CD4-positive, CD25-positive, alpha-beta regulatory T cell (primary cell): ENCODE results near the gene SLC30A4. TPM values are rescaled to one million over a fixed set of nuclear protein-coding genes. Genes with fewer than 3 reads are reported as not detected.
A peak's percentile ranks its signal among the peaks of the same experiment; 100 is the strongest.

Experiments
- ATAC-seq, 2 donors: fragments of 150-1000 bp; cut with Tn5 transposase; one replicate each; pipeline ENCODE4 v1.10.0; 2021; ENCODE audit warnings: low read depth in 2 of 2, moderate number of reproducible peaks in 2 of 2, moderate library complexity in 1 of 2
- DNase-seq, 3 donors: peaks; one replicate each; pipeline versions ENCODE4 v3.0.0 to v3.0.0-alpha.2; 2012 to 2022; ENCODE audit warnings: mixed read lengths in 1 of 3
- H3K27ac ChIP-seq: one replicate; pipeline ENCODE4 v1.7.0; 2013; ENCODE audit warnings: mild to moderate bottlenecking, low read length; ENCODE audit not compliant: insufficient read depth, poor library complexity, severe bottlenecking
- H3K27me3 ChIP-seq: one replicate; pipeline ENCODE4 v1.7.0; 2013; ENCODE audit warnings: low read length; ENCODE audit not compliant: control insufficient read depth, insufficient read depth
- H3K36me3 ChIP-seq: one replicate; pipeline ENCODE4 v1.7.0; 2013; ENCODE audit warnings: mild to moderate bottlenecking, low read length, moderate library complexity; ENCODE audit not compliant: control insufficient read depth, insufficient read depth
- H3K4me1 ChIP-seq: 2 replicates; pipeline ENCODE4 v1.7.0; 2013; ENCODE audit warnings: mild to moderate bottlenecking, low read length; ENCODE audit not compliant: insufficient read depth, control insufficient read depth, poor library complexity, severe bottlenecking
- H3K4me3 ChIP-seq: one replicate; pipeline ENCODE4 v1.7.0; 2013; ENCODE audit warnings: low read depth, mild to moderate bottlenecking, low read length, moderate library complexity
- H3K9me3 ChIP-seq, 2 experiments: 1 replicate in 1 of 2; 2 replicates in 1 of 2; pipeline ENCODE4 v1.7.0; 2013; ENCODE audit warnings: low read length in 2 of 2, mild to moderate bottlenecking in 1 of 2, moderate library complexity in 1 of 2; ENCODE audit not compliant: control insufficient read depth in 2 of 2
- H3K27ac Mint-ChIP-seq, 3 donors: one replicate each; pipeline ENCODE4 v1.8.0; 2020 to 2022; ENCODE audit warnings: mild to moderate bottlenecking in 3 of 3, mixed read lengths in 3 of 3, moderate library complexity in 2 of 3
- H3K27me3 Mint-ChIP-seq: one replicate; pipeline ENCODE4 v1.8.0; 2022; ENCODE audit warnings: mild to moderate bottlenecking, mixed read lengths
- H3K36me3 Mint-ChIP-seq: one replicate; pipeline ENCODE4 v1.8.0; 2020; ENCODE audit warnings: mixed read lengths
- H3K4me1 Mint-ChIP-seq, 4 donors: one replicate each; pipeline ENCODE4 v1.8.0; 2020 to 2022; ENCODE audit warnings: mixed read lengths in 4 of 4, mild to moderate bottlenecking in 1 of 4
- H3K4me3 Mint-ChIP-seq, 4 donors: one replicate each; pipeline ENCODE4 v1.8.0; 2020 to 2022; ENCODE audit warnings: mild to moderate bottlenecking in 4 of 4, mixed read lengths in 4 of 4, moderate library complexity in 3 of 4
- H3K9me3 Mint-ChIP-seq, 7 donors: one replicate each; pipeline ENCODE4 v1.8.0; 2020 to 2022; ENCODE audit warnings: mixed read lengths in 7 of 7, mild to moderate bottlenecking in 3 of 7, moderate library complexity in 2 of 7
- polyA plus RNA-seq, 4 donors: library from polyadenylated mRNA; unstranded; fragments of 300-500 nt; fragmentation: Illumina TruSeq; gene quantifications; one replicate each; pipeline ENCODE4 v1.2.3, GENCODE V29; 2021
- total RNA-seq: library from RNA; stranded (reverse); gene quantifications from one replicate; pipeline ENCODE4 v1.2.3, GENCODE V29; 2022

The SLC30A4 gene
- total and polyA plus RNA-seq, 5 donors from 2014 or later: 0.19 to 0.94 (median 0.45) TPM

DNA sequence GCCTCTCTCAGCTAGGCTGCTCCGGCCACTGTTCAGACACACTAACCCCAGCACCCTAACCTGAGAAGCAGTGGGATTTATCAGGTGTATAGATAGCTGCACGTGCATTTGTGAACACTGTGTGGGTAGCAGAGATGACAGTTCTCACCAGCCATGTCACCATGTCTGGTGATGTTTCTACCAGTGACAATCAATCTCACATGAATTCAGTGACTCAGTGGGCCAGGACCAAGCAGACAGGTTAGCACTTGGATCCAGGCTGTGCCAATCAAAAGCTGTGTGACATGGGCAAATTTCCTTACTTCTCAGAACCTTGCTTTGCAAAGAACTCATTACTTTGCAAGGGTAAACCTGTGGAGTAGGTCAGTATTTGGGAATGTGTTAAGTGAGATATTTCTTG, 78.9 kb downstream of the SLC30A4 start:
- Histone ChIP-seq H3K27ac (no peak overlapping the region), H3K4me1 (no peaks in the 10 kb centered on the region), H3K27me3 (no peaks in the 10 kb centered on the region), H3K9me3 (no peaks in the 10 kb centered on the region), H3K4me3 (no peak overlapping the region), H3K36me3 (no peaks in the 10 kb centered on the region)
- DNase-seq (no peak), ATAC-seq (no peak)
- no peak overlapping the region for H3K27ac Mint-ChIP-seq
- H3K27me3 Mint-ChIP-seq: peaks cover 4% of the 10 kb centered on the region
- no peaks in the 10 kb centered on the region for H3K36me3 Mint-ChIP-seq
- no peaks in the 10 kb centered on the region for H3K9me3 Mint-ChIP-seq
- H3K4me1 Mint-ChIP-seq: no peaks in the 10 kb centered on the region
- no peak overlapping the region for H3K4me3 Mint-ChIP-seq

DNA sequence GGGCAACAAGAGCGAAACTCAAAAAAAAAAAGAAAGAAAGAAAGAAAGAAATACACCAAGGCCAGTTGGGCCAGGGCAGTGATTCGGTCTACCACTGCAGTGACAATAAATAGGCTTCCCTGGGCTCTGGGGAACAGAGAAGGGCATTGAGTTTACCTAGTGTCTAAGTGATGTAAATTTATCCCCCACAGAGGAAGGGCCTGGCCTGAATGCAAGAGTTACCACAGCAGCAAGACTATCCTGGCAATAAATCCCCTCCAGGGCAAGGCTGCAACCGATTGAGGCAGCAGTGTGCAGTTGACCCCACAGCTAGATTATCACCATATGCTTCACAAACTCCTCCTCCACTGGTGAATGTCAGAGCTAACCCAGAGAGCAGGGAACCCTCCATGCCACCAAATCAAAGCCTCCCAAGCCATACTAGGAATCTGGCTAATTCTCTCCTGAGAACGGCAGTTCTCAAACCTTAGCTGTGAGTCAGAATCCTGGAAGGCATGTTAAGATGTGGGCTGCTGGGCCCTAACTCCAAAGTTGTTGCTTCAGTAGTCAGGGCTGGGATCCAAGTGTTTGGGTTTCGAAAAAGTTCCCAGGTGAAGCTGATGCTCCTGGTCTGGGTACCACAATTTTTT, 79.9 kb downstream of the SLC30A4 start:
- Mint-ChIP-seq H3K9me3 (no peaks in the 10 kb centered on the region), H3K27me3 (peaks cover 8% of the 10 kb centered on the region), H3K4me3 (no peak overlapping the region), H3K4me1 (no peaks in the 10 kb centered on the region), H3K27ac (no peak overlapping the region), H3K36me3 (no peaks in the 10 kb centered on the region)
- no peak overlapping the region for H3K4me3 ChIP-seq
- H3K27ac ChIP-seq: no peak overlapping the region
- H3K4me1 ChIP-seq: no peaks in the 10 kb centered on the region
- no peaks in the 10 kb centered on the region for H3K9me3 ChIP-seq
- DNase-seq (no peak), ATAC-seq (no peak)
- no peaks in the 10 kb centered on the region for H3K27me3 ChIP-seq
- no peaks in the 10 kb centered on the region for H3K36me3 ChIP-seq

DNA sequence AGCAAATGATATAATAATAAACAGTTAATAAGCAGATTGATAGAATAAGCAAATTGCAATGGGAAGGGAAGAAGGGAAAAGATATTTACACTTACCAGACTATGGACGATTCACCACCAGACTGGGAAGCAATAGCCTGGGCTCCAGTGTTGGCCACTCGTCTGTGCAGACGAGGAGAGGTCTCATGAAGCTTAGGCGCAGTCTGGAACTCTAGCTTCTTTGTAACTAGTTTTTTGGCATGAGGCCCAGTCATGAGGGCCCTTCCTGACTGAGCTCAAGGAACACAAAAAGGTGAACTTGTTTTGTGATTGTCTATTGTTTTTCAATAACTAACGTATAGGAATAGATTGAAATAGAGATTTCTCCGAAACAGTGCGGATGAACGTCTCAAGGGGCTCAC, 80.9 kb downstream of the SLC30A4 start:
- ATAC-seq (no peak), DNase-seq (no peak)
- no peak overlapping the region for H3K27ac ChIP-seq
- Mint-ChIP-seq H3K36me3 (no peaks in the 10 kb centered on the region), H3K9me3 (no peaks in the 10 kb centered on the region), H3K27ac (no peak overlapping the region), H3K4me3 (no peak overlapping the region), H3K27me3 (peaks cover 12% of the 10 kb centered on the region), H3K4me1 (no peaks in the 10 kb centered on the region)
- H3K4me1 ChIP-seq: no peaks in the 10 kb centered on the region
- H3K36me3 ChIP-seq: no peaks in the 10 kb centered on the region
- H3K4me3 ChIP-seq: no peak overlapping the region
- H3K9me3 ChIP-seq: no peaks in the 10 kb centered on the region
- no peaks in the 10 kb centered on the region for H3K27me3 ChIP-seq

DNA sequence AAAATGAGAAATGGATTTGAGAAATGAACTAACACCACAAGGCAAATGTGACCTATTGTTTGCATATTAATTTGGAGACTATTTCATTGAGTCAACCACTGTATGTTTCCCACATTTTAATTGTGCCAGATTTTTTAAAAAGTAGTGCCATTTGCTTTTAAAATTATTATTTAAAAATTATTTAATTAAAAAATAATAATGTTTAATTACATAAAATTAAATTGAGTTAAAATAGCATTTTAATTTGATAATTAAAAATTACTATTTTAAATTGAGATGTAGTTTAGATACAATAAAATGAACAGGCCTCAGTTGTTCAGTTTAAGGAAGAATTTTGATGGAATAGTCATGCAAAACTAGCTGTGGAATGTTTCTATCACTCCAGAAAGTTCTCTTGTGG, 81.5 kb downstream of the SLC30A4 start:
- Mint-ChIP-seq H3K27me3 (peaks cover 12% of the 10 kb centered on the region), H3K4me1 (no peaks in the 10 kb centered on the region), H3K27ac (no peak overlapping the region), H3K36me3 (no peaks in the 10 kb centered on the region), H3K9me3 (no peaks in the 10 kb centered on the region), H3K4me3 (no peak overlapping the region)
- Histone ChIP-seq H3K4me1 (no peaks in the 10 kb centered on the region), H3K27ac (no peak overlapping the region), H3K4me3 (no peak overlapping the region), H3K27me3 (no peaks in the 10 kb centered on the region), H3K9me3 (no peaks in the 10 kb centered on the region), H3K36me3 (no peaks in the 10 kb centered on the region)
- ATAC-seq (no peak), DNase-seq (no peak)

DNA sequence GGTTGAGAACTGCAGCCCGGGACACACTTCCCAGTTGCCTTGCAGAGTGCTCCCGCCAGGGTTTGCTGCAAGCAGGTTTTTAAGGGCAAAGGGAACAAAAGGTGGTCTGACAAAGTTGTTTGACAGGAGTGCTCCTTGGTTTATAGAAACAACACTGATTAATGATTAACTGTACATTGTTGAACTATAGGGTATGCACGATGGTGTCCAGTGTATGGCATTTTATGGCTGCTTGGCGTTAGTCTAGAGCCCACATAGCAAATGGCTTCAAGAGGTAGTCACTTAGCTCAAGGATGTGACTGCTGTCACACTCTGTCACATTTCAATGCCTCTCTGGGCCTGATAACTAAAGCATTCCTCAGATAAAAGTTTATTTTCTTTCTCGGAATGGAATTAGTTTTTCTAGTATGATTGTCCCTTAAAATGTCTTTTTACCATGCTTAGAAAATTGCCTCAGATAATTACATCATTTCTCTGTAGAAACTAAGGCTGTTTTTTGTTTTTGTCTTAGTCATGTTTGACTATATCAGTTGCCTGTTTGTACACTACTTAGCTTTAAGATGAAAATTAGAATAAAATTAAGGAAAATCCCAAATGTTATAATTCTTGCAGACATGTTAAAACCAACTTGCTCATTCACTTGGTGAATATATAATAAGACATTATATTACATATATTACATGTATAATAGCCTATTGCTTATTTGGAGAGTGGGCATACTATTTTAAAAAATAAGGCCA, 82.9 kb downstream of the SLC30A4 start:
- Histone ChIP-seq H3K9me3 (no peaks in the 10 kb centered on the region), H3K27ac (no peak overlapping the region), H3K27me3 (peaks cover 2% of the 10 kb centered on the region), H3K4me1 (no peaks in the 10 kb centered on the region), H3K4me3 (no peak overlapping the region), H3K36me3 (no peaks in the 10 kb centered on the region)
- ATAC-seq: no peak
- Mint-ChIP-seq H3K27ac (no peak overlapping the region), H3K4me1 (no peaks in the 10 kb centered on the region), H3K27me3 (peaks cover 14% of the 10 kb centered on the region), H3K9me3 (no peaks in the 10 kb centered on the region), H3K36me3 (no peaks in the 10 kb centered on the region), H3K4me3 (no peak overlapping the region)
- DNase-seq: no peak

DNA sequence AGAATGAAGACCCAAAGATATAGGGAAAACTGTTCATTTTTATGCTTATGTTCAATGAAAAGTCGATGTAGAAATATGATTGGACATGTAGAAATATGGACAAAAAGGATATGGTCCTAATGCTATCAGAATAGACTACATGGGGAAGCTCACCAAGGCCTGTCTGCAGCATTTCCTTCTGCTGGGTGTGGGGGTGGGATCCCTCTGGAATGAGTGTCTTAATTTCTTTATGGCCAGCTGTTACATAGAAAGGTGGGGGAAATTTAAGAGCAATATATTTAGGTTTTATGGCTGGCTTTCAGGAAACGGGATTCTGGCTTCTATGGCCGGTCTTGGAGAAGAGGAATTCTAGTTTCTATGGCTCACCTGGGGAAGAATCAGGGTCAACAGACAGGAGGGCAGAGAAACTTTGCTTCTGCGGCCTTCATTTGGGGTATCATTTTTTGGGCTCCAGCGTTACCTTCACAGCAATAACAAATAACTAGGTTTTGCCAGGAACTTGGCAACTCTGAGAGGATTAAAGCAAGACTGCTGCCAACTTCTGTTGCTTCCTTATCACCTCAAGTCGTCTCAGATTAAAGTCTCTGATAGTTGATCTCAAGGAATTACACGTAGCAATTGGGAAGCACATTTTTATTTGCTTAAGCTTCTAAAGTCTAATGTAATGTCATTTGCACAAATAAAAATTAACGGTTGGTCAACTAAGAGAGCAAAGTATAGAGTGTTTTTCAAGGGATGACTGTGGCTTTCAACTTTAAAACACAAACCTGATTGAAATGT, 87.2 kb downstream of the SLC30A4 start:
- ATAC-seq (no peak), DNase-seq (no peak)
- no peak overlapping the region for H3K4me3 Mint-ChIP-seq
- no peaks in the 10 kb centered on the region for H3K36me3 Mint-ChIP-seq
- no peak overlapping the region for H3K4me3 ChIP-seq
- peaks cover 2% of the 10 kb centered on the region for H3K27me3 ChIP-seq
- H3K27ac ChIP-seq: no peak overlapping the region
- no peaks in the 10 kb centered on the region for H3K9me3 ChIP-seq
- peaks cover 4% of the 10 kb centered on the region for H3K4me1 ChIP-seq
- no peaks in the 10 kb centered on the region for H3K4me1 Mint-ChIP-seq
- H3K9me3 Mint-ChIP-seq: no peaks in the 10 kb centered on the region
- peaks cover 25% of the 10 kb centered on the region for H3K27me3 Mint-ChIP-seq
- peak overlapping the region in 1 of 3 donors; percentile 21 for H3K27ac Mint-ChIP-seq
- no peaks in the 10 kb centered on the region for H3K36me3 ChIP-seq

DNA sequence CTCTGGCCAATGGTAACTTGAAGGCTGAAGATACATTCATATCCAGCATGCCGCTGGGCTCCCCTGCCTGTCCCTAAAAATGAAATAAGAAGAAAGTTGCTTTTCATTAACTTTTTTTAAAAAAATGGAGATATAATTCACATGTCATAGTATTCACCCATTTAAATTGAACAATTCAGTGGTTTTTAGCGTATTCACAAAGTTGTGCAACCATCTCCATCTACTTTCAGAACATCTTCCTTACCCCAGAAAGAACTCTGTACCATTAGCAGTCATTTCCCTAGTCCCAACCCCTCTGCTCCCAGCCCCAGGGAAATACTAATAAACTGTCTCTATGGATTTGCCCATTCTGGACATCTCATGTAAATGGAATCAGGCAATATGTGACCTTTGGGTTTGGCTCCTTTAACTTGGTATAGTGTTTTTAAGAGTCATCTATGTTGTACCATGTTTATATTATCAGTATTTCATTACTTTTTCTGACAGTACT, 88.4 kb downstream of the SLC30A4 start:
- Histone ChIP-seq H3K36me3 (no peaks in the 10 kb centered on the region), H3K27ac (no peak overlapping the region), H3K9me3 (no peaks in the 10 kb centered on the region), H3K27me3 (peaks cover 2% of the 10 kb centered on the region), H3K4me1 (peaks cover 8% of the 10 kb centered on the region), H3K4me3 (no peak overlapping the region)
- Mint-ChIP-seq H3K27ac (no peak overlapping the region), H3K27me3 (peaks cover 25% of the 10 kb centered on the region), H3K36me3 (no peaks in the 10 kb centered on the region), H3K4me1 (peaks cover 0 to 3% (median 0%) of the 10 kb centered on the region in 4 donors), H3K9me3 (no peaks in the 10 kb centered on the region), H3K4me3 (no peak overlapping the region)
- DNase-seq (no peak), ATAC-seq (no peak)
